HCT116 (cell line): Measurements from ENCODE around the gene TFPI2. TPM values are rescaled to one million over a fixed set of nuclear protein-coding genes. Genes with fewer than 3 reads are reported as not detected.

Experiments used
- ATAC-seq: fragments of 200-7000 bp; cut with Tn5 transposase; 2 replicates; pipeline ENCODE4 v1.9.1; 2020; ENCODE audit warnings: mild to moderate bottlenecking, moderate library complexity
- BruUV-seq: library from RNA; stranded (reverse); fragments of 400-500 nt; replicated peaks from 2 replicates; lab custom pipeline; 2021; lab: Mats Ljungman, UMichigan
- CTCF ChIA-PET: fragments of 300-600 bp; sonication (Branson Sonifier 250); formaldehyde crosslinking; loops from one replicate; lab custom pipeline; 2021; ENCODE audit warnings: antibody characterized with exemption; lab: Charles Lee
- POLR2A ChIA-PET: fragments of 300-600, 350-600 bp; sonication (Branson Sonifier 250); formaldehyde crosslinking; loops from one replicate; lab custom pipeline; 2021; ENCODE audit warnings: antibody characterized with exemption; lab: Charles Lee
- RAD21 ChIA-PET, 2 experiments: fragments of 300-600 bp; sonication (Branson Sonifier 250); formaldehyde crosslinking; loops; one replicate each; lab custom pipeline; 2023; ENCODE audit warnings: low total read pairs in 2 of 2; ENCODE audit not compliant: uncharacterized antibody in 2 of 2, unreplicated experiment in 2 of 2, low non-redundant PET in 1 of 2; lab: Charles Lee
- DNase-seq: peaks from one replicate; pipeline ENCODE4 v3.0.0-alpha.2; 2010; ENCODE audit warnings: low read depth, low spot score
- H2AFZ ChIP-seq: fragments of 200-600 bp; shearing (Covaris generic), sonication (generic); 2 replicates; pipeline ENCODE4 v1.6.1; 2017; ENCODE audit warnings: low read depth, mixed run types, mixed read lengths, antibody characterized with exemption, low read length; ENCODE audit not compliant: poor library complexity, severe bottlenecking
- H3K27ac ChIP-seq: 2 replicates; pipeline ENCODE4 v1.5.1; 2012; ENCODE audit warnings: low read depth, low read length
- H3K27me3 ChIP-seq: fragments of 200-600 bp; sonication (generic); 2 replicates; pipeline ENCODE4 v1.6.1; 2016; ENCODE audit warnings: mixed run types, low read length, mixed read lengths; ENCODE audit not compliant: insufficient read depth
- H3K36me3 ChIP-seq, 2 experiments: fragments of 200-500 bp in 1 of 2; fragments of 200-600 bp in 1 of 2; sonication (Bioruptor generic) in 1 of 2; sonication (generic) in 1 of 2; 2 replicates each; pipeline versions ENCODE4 v1.5.1 to v1.6.1; 2014 to 2016; ENCODE audit warnings: low read length in 2 of 2, inconsistent platforms in 1 of 2, mixed read lengths in 1 of 2, mixed run types in 1 of 2; ENCODE audit not compliant: insufficient read depth in 2 of 2, control insufficient read depth in 1 of 2
- H3K4me1 ChIP-seq, 2 experiments: fragments of 200-600 bp in 1 of 2; sonication (generic) in 1 of 2; 2 replicates each; pipeline versions ENCODE4 v1.5.1 to v1.6.1; 2012 to 2017; ENCODE audit warnings: low read length in 2 of 2, inconsistent platforms in 1 of 2, mild to moderate bottlenecking in 1 of 2, mixed read lengths in 1 of 2, mixed run types in 1 of 2, moderate library complexity in 1 of 2; ENCODE audit not compliant: insufficient read depth in 2 of 2, control insufficient read depth in 1 of 2
- H3K4me2 ChIP-seq: fragments of 200-600 bp; sonication (generic); 2 replicates; pipeline ENCODE4 v1.6.1; 2017; ENCODE audit warnings: mixed run types, low read length, mixed read lengths
- H3K4me3 ChIP-seq, 2 experiments: fragments of 200-600 bp in 1 of 2; sonication (generic) in 1 of 2; replicated peaks in 1 of 2; 2 replicates each; pipeline ENCODE4 v1.5.1; 2011 to 2016; ENCODE audit warnings: low read length in 2 of 2, control low read depth in 1 of 2, low read depth in 1 of 2, mild to moderate bottlenecking in 1 of 2, mixed read lengths in 1 of 2, mixed run types in 1 of 2
- H3K79me2 ChIP-seq: fragments of 200-600 bp; sonication (generic); 2 replicates; pipeline ENCODE4 v1.6.1; 2017; ENCODE audit warnings: mild to moderate bottlenecking, mixed run types, low read length, moderate library complexity, mixed read lengths; ENCODE audit not compliant: insufficient read depth
- H3K9ac ChIP-seq: fragments of 200-600 bp; sonication (generic); 2 replicates; pipeline ENCODE4 v1.6.1; 2016; ENCODE audit warnings: low read length, mixed read lengths
- H3K9me2 ChIP-seq: fragments of 200-600 bp; sonication (generic), shearing (Covaris generic); 2 replicates; pipeline ENCODE4 v1.6.1; 2017; ENCODE audit warnings: mixed run types, mild to moderate bottlenecking, moderate library complexity; ENCODE audit not compliant: insufficient read depth
- H3K9me3 ChIP-seq, 2 experiments: fragments of 200-500 bp in 1 of 2; fragments of 200-600 bp in 1 of 2; sonication (Bioruptor generic) in 1 of 2; sonication (generic) in 1 of 2; 2 replicates each; pipeline ENCODE4 v1.6.1; 2014 to 2017; ENCODE audit warnings: low read length in 2 of 2, mixed read lengths in 2 of 2, inconsistent platforms in 1 of 2, low read depth in 1 of 2, mild to moderate bottlenecking in 1 of 2, mixed run types in 1 of 2, moderate library complexity in 1 of 2; ENCODE audit not compliant: control insufficient read depth in 1 of 2, insufficient read depth in 1 of 2
- H4K20me1 ChIP-seq: fragments of 200-600 bp; sonication (generic), shearing (Covaris generic); 2 replicates; pipeline ENCODE4 v1.6.1; 2017; ENCODE audit warnings: mixed run types, mild to moderate bottlenecking, moderate library complexity; ENCODE audit not compliant: insufficient read depth
- ATF3 ChIP-seq: IDR thresholded peaks from 2 replicates; pipeline ENCODE4 v1.6.1; 2012
- CTCF ChIP-seq, 3 experiments: fragments of 200-600 bp in 1 of 3; sonication (generic) in 1 of 3; IDR thresholded peaks in 2 of 3; conservative IDR thresholded peaks in 1 of 3; 2 replicates each; pipeline ENCODE4 v1.5.1; 2012 to 2017; ENCODE audit warnings: low read depth in 2 of 3, low read length in 2 of 3, antibody characterized with exemption in 1 of 3, borderline replicate concordance in 1 of 3, control low read depth in 1 of 3, mild to moderate bottlenecking in 1 of 3, mixed read lengths in 1 of 3, mixed run types in 1 of 3, moderate library complexity in 1 of 3; ENCODE audit not compliant: insufficient read depth in 1 of 3
- EZH2 ChIP-seq: fragments of 200-600 bp; sonication (generic); IDR thresholded peaks from 2 replicates; pipeline ENCODE4 v1.6.1; 2017; ENCODE audit warnings: antibody characterized with exemption, mixed run types
- EZH2phosphoT487 ChIP-seq: fragments of 200-600 bp; IDR thresholded peaks from 2 replicates; pipeline ENCODE4 v1.6.1; 2018; ENCODE audit warnings: antibody characterized with exemption, borderline replicate concordance
- FOSL1 ChIP-seq: IDR thresholded peaks from 2 replicates; pipeline ENCODE4 v1.6.1; 2012; ENCODE audit warnings: low read depth
- MAX ChIP-seq: IDR thresholded peaks from 2 replicates; pipeline ENCODE4 v1.6.1; 2012
- POLR2AphosphoS5 ChIP-seq: IDR thresholded peaks from 2 replicates; pipeline ENCODE4 v1.6.1; 2011; ENCODE audit warnings: mild to moderate bottlenecking, low read depth, low read length, moderate library complexity
- SRF ChIP-seq: IDR thresholded peaks from 2 replicates; pipeline ENCODE4 v1.6.1; 2012; ENCODE audit warnings: low read depth
- TCF7L2 ChIP-seq: IDR thresholded peaks from 2 replicates; pipeline ENCODE4 v1.7.0; 2011; ENCODE audit warnings: borderline replicate concordance, inconsistent platforms; ENCODE audit not compliant: insufficient read depth, insufficient read length; ENCODE audit errors: extremely low read depth
- YY1 ChIP-seq: IDR thresholded peaks from 2 replicates; pipeline ENCODE4 v1.6.1; 2011; ENCODE audit warnings: low read length, low read depth, moderate library complexity, mild to moderate bottlenecking; ENCODE audit not compliant: insufficient replicate concordance; ENCODE audit errors: extremely low read depth
- ZFX ChIP-seq: fragments of 450-650 bp; IDR thresholded peaks from 2 replicates; pipeline ENCODE4 v1.6.1; 2017
- intact Hi-C: fragments of 100-400 bp; cut with micrococcal nuclease; formaldehyde crosslinking; loops from 2 replicates; pipeline ENCODE4 v1.10.0; 2022
- total RNA-seq: library from RNA; stranded (reverse); gene quantifications from one replicate; pipeline ENCODE4 v1.2.1, GENCODE V29; 2021; ENCODE audit not compliant: unreplicated experiment

The TFPI2 gene
- total RNA-seq, 1 experiment from 2014 or later, result 0.15 TPM

GRCh38 chr7:93894966-93895640 lies 4.5 kb upstream of the TFPI2 start:
- CTCF ChIA-PET, result no interaction called here
- POLR2A ChIA-PET, result no interaction called here

GRCh38 chr7:93894426-93894825 lies 3.9 kb upstream of the TFPI2 start:
- POLR2A ChIA-PET, result no interaction called here
- CTCF ChIA-PET, result no interaction called here
- intact Hi-C loops, result no loop called here
- no peak overlapping the region for H3K4me3 ChIP-seq
- TF ChIP-seq FOSL1, result no peak
- no peak for TF ChIP-seq EZH2
- TF ChIP-seq TCF7L2, result no peak
- TF ChIP-seq POLR2AphosphoS5, result no peak
- TF ChIP-seq CTCF (IDR thresholded peaks at IDR 0.05 in 2 of 3, conservative IDR thresholded peaks at IDR 0.05 in 1 of 3; ENCODE audit: borderline replicate concordance in 1 of 3, insufficient read depth in 1 of 3, low read depth in 2 of 3, low read length in 2 of 3), result no peak
- no peak for TF ChIP-seq YY1
- TF ChIP-seq ZFX, result no peak
- TF ChIP-seq SRF, result no peak
- no peak for TF ChIP-seq MAX
- TF ChIP-seq EZH2phosphoT487, result no peak
- no peak for TF ChIP-seq ATF3
- H4K20me1 ChIP-seq, result no peaks in the 10 kb centered on the region
- DNase-seq (no peak), ATAC-seq (no peak)
- H3K9ac ChIP-seq, result no peak overlapping the region
- no TSS peak for BruUV-seq
- H3K79me2 ChIP-seq, result no peaks in the 10 kb centered on the region
- H3K4me2 ChIP-seq, result no peak overlapping the region
- no peaks in the 10 kb centered on the region for H3K9me2 ChIP-seq
- H3K9me3 ChIP-seq, result no peaks in the 10 kb centered on the region
- no peaks in the 10 kb centered on the region for H3K4me1 ChIP-seq
- no peaks in the 10 kb centered on the region; the same call in 1 of the 2 replicates for H3K27me3 ChIP-seq
- RAD21 ChIA-PET, result no interaction called here
- H3K36me3 ChIP-seq, result no peaks in the 10 kb centered on the region
- no peak overlapping the region for H3K27ac ChIP-seq
- H2AFZ ChIP-seq, result no peak overlapping the region

More at GRCh38 chr7:93894966-93895640, 4.5 kb upstream of the TFPI2 start:
- Histone ChIP-seq H3K27ac (no peak overlapping the region), H4K20me1 (no peaks in the 10 kb centered on the region), H3K4me2 (no peak overlapping the region), H3K9ac (no peak overlapping the region), H3K79me2 (no peaks in the 10 kb centered on the region), H3K4me1 (no peaks in the 10 kb centered on the region), H2AFZ (no peak overlapping the region), H3K27me3 (no peaks in the 10 kb centered on the region; the same call in 1 of the 2 replicates), H3K36me3 (no peaks in the 10 kb centered on the region), H3K4me3 (no peak overlapping the region)
- intact Hi-C loops, result no loop called here
- DNase-seq, result no peak
- RAD21 ChIA-PET, result no interaction called here
- ATAC-seq, result no peak
- no TSS peak for BruUV-seq
- TF ChIP-seq EZH2phosphoT487, result no peak
- TF ChIP-seq, all 23 proteins: peak for 0
- no peaks in the 10 kb centered on the region for H3K9me3 ChIP-seq
- H3K9me2 ChIP-seq, result no peaks in the 10 kb centered on the region
